ENCODE data around the gene RHOJ.

The RHOJ gene

DNA sequence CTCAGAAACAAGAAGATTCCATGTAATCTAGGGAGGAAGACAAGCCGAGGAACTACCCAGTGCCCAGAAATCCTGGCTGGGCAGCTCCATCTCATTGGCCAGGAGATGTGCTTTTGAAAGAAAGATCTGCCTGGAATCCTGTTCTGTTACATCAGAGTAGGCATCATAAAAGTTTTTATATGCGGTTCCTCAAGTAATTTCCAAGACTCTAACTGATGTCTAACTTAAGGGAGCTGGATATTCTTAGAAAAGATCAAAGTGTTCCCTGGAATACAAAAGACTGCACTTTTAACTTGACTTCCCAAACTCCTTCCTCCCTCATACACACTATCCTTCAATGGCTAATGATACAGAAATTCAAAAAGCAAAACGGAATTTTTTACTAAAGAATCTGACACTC lies 16.3 kb downstream of the RHOJ start:
- Histone ChIP-seq H3K27me3 (replicated peaks; ENCODE audit: control insufficient read depth, insufficient read depth, low read length) (no peaks in the 10 kb centered on the region), H3K4me3 (replicated peaks; ENCODE audit: low read depth, low read length) (no peak overlapping the region), H3K36me3 (ENCODE audit: control insufficient read depth, insufficient read depth, low read length) (no peaks in the 10 kb centered on the region)
- DNase-seq (ENCODE audit: extremely low read depth, insufficient read length) = no peak
- TF ChIP-seq, protein P1, sequence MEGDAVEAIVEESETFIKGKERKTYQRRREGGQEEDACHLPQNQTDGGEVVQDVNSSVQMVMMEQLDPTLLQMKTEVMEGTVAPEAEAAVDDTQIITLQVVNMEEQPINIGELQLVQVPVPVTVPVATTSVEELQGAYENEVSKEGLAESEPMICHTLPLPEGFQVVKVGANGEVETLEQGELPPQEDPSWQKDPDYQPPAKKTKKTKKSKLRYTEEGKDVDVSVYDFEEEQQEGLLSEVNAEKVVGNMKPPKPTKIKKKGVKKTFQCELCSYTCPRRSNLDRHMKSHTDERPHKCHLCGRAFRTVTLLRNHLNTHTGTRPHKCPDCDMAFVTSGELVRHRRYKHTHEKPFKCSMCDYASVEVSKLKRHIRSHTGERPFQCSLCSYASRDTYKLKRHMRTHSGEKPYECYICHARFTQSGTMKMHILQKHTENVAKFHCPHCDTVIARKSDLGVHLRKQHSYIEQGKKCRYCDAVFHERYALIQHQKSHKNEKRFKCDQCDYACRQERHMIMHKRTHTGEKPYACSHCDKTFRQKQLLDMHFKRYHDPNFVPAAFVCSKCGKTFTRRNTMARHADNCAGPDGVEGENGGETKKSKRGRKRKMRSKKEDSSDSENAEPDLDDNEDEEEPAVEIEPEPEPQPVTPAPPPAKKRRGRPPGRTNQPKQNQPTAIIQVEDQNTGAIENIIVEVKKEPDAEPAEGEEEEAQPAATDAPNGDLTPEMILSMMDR (IDR thresholded peaks at IDR 0.05; ENCODE audit: insufficient read depth, low read length, poor library complexity, severe bottlenecking) = no peak

DNA sequence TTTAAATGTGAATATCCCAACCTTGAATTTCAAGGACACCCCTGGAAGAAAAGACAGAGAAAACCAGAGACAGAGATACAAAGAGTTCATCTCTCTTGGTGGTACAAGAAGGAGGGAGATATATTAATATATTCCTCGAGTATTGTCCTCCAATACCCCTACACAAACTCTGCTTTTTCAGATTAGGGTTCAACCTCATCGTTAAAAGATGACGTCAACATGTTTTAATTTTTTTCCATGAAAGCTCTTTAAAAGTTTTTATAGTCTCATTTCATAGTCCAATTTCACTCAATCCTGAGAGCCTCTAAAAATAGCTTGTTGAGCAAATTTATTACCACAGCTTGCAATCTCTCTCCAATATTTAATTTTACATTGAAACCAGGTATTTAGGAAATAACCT lies 19.4 kb downstream of the RHOJ start:
- TF ChIP-seq, protein P1 (IDR thresholded peaks at IDR 0.05; ENCODE audit: insufficient read depth, low read length, poor library complexity, severe bottlenecking) = no peak
- Histone ChIP-seq H3K27me3 (replicated peaks; ENCODE audit: control insufficient read depth, insufficient read depth, low read length) (no peaks in the 10 kb centered on the region), H3K4me3 (replicated peaks; ENCODE audit: low read depth, low read length) (no peak overlapping the region), H3K36me3 (ENCODE audit: control insufficient read depth, insufficient read depth, low read length) (no peaks in the 10 kb centered on the region)
- no peak for DNase-seq (ENCODE audit: extremely low read depth, insufficient read length)

DNA sequence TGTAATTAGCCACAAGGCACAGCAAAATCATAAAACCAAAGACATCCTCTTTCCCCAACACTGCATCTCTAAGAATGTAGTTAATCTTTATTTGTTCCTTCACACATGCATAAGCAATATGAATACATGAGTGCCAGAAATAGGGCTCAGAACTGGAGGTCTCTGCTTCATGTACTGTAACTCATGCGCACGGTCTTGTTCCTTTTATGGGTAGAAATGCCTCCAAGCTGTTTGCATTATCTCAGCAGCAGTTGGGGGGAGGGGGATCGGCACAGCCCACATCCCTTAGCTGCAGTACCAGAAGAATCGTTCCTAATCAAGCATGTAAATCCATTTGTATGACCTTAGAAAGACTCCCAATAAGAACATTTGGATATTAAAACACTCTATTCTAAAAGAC lies 20.0 kb downstream of the RHOJ start:
- TF ChIP-seq, protein P1 (IDR thresholded peaks at IDR 0.05; ENCODE audit: insufficient read depth, low read length, poor library complexity, severe bottlenecking) = no peak
- DNase-seq (ENCODE audit: extremely low read depth, insufficient read length) = no peak
- H3K4me3 ChIP-seq (replicated peaks; ENCODE audit: low read depth, low read length) = no peak overlapping the region
- no peaks in the 10 kb centered on the region for H3K36me3 ChIP-seq (ENCODE audit: control insufficient read depth, insufficient read depth, low read length)
- no peaks in the 10 kb centered on the region for H3K27me3 ChIP-seq (replicated peaks; ENCODE audit: control insufficient read depth, insufficient read depth, low read length)

DNA sequence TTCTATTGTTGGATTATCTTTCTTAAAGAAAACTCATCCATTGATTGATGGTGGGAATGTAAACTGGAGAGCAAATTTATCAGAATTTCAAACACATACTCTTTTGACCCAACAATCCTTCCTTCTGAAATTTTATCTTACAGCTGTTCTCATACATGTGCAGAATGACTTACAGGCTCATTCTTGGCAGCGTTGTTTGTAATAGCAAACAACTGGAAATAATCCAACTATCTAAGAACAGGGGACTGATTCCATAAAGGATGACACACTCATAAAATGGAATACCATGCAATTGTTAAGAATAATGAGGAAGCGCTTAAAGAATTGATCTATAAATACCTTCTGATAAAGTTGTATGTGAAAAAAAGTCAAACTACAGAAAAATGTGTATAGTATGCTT lies 24.0 kb downstream of the RHOJ start:
- TF ChIP-seq, protein P1 (IDR thresholded peaks at IDR 0.05; ENCODE audit: insufficient read depth, low read length, poor library complexity, severe bottlenecking) = no peak
- no peak overlapping the region for H3K4me3 ChIP-seq (replicated peaks; ENCODE audit: low read depth, low read length)

DNA sequence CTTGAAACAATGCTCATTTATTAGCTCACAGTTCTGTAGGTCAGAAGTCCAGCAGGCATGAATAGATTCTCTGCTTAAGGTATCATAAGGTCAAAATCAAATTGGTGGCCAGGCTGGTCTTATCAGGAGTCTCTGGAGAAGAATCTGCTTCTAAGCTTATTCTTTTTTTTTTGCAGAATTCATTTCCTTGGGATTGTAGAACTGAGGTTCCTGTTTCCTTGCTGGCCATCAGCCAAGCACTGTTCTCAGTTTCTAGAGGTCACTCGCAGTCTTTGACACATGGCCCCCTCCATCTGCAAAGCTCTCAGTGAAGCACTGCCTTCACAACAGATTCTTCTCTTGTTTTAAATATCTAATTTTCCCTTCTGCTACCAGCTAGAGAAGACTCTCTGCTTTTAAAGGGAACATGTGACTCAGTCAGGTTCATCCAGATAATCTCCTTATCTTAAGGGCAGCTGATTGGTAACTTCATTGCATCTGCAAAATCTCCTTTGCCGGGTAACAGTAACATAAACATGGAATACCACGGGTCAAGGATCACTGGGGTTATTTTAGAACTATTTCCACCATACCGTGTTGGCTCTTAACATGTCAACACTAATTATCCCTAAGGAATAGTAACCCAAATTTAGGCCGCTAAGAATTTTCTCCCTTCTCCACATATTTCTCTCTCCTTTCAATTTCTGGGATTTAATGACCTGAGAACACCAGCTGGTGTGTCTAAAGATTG lies 25.3 kb downstream of the RHOJ start:
- H3K27me3 ChIP-seq (replicated peaks; ENCODE audit: control insufficient read depth, insufficient read depth, low read length) = no peaks in the 10 kb centered on the region; the same call in 1 of the 2 replicates
- TF ChIP-seq, protein P1 (IDR thresholded peaks at IDR 0.05; ENCODE audit: insufficient read depth, low read length, poor library complexity, severe bottlenecking) = no peak
- DNase-seq (ENCODE audit: extremely low read depth, insufficient read length) = no peak
- H3K36me3 ChIP-seq (ENCODE audit: control insufficient read depth, insufficient read depth, low read length) = no peaks in the 10 kb centered on the region
- H3K4me3 ChIP-seq (replicated peaks; ENCODE audit: low read depth, low read length) = no peak overlapping the region

More for the DNA sequence above, 24.0 kb downstream of the RHOJ start:
- H3K36me3 ChIP-seq (ENCODE audit: control insufficient read depth, insufficient read depth, low read length) = no peaks in the 10 kb centered on the region
- no peak for DNase-seq (ENCODE audit: extremely low read depth, insufficient read length)
- H3K27me3 ChIP-seq (replicated peaks; ENCODE audit: control insufficient read depth, insufficient read depth, low read length) = no peaks in the 10 kb centered on the region

All from GM06990 (cell line).